Uterus (tissue), 4 donors: ENCODE measurements around the gene USO1. TPM values are rescaled to one million over a fixed set of nuclear protein-coding genes. Genes with fewer than 3 reads are reported as not detected.

Experiments used
- DNase-seq, 2 donors: peaks; one replicate each; pipeline ENCODE4 v3.0.0-alpha.2; 2019 to 2020
- H3K27ac ChIP-seq, 2 donors: fragments of 200-600 bp; sonication (generic); 1 replicate in 1 of 2; 2 replicates in 1 of 2; pipeline ENCODE4 v1.5.1; 2016 to 2018
- H3K27me3 ChIP-seq, 2 donors: fragments of 200-600 bp; sonication (generic); one replicate each; pipeline ENCODE4 v1.5.1; 2018 to 2019; ENCODE audit warnings: control low read depth in 1 of 2
- H3K36me3 ChIP-seq, 2 donors: fragments of 200-600 bp; sonication (generic); one replicate each; pipeline ENCODE4 v1.5.1; 2019; ENCODE audit warnings: control low read depth in 1 of 2
- H3K4me1 ChIP-seq, 2 donors: fragments of 200-600 bp; sonication (generic); one replicate each; pipeline ENCODE4 v1.5.1; 2018 to 2019; ENCODE audit warnings: control low read depth in 1 of 2
- H3K4me3 ChIP-seq, 2 donors: fragments of 200-600 bp; sonication (generic); 1 replicate in 1 of 2; 2 replicates in 1 of 2; pipeline ENCODE4 v1.5.1; 2018 to 2019; ENCODE audit warnings: mild to moderate bottlenecking in 1 of 2
- H3K9me3 ChIP-seq, 2 donors: fragments of 200-600 bp; sonication (generic); one replicate each; pipeline ENCODE4 v1.5.1; 2019; ENCODE audit warnings: control low read depth in 1 of 2
- CTCF ChIP-seq, 4 experiments: fragments of 200-600 bp in 2 of 4; fragments of 450-650 bp in 2 of 4; sonication (generic) in 2 of 4; IDR thresholded peaks; one replicate each; pipeline ENCODE4 v1.5.1; 2016 to 2019; ENCODE audit warnings: antibody characterized with exemption in 4 of 4, mild to moderate bottlenecking in 2 of 4, moderate library complexity in 1 of 4
- POLR2A ChIP-seq, 2 donors: fragments of 450-650 bp; IDR thresholded peaks; one replicate each; pipeline ENCODE4 v1.6.1; 2016; ENCODE audit warnings: antibody characterized with exemption in 2 of 2, mild to moderate bottlenecking in 1 of 2, moderate library complexity in 1 of 2
- intact Hi-C: fragments of 100-400 bp; cut with DNase I; formaldehyde crosslinking; loops from one replicate; pipeline ENCODE4 v1.15.1; 2023; ENCODE audit warnings: low total_unique reads
- total RNA-seq, 4 donors: library from RNA; depleted of rRNA in 3 of 4; stranded (reverse); fragments of >200 nt in 3 of 4; gene quantifications; one replicate each; pipeline versions ENCODE4 v1.1.0 to v1.2.4, GENCODE V29; 2014 to 2023
- donor health status: DM: yes; HTN: yes; CAD: no.

The USO1 gene
- total RNA-seq, 4 donors from 2014 or later: 20.0 to 127 (median 59.4) TPM

DNA sequence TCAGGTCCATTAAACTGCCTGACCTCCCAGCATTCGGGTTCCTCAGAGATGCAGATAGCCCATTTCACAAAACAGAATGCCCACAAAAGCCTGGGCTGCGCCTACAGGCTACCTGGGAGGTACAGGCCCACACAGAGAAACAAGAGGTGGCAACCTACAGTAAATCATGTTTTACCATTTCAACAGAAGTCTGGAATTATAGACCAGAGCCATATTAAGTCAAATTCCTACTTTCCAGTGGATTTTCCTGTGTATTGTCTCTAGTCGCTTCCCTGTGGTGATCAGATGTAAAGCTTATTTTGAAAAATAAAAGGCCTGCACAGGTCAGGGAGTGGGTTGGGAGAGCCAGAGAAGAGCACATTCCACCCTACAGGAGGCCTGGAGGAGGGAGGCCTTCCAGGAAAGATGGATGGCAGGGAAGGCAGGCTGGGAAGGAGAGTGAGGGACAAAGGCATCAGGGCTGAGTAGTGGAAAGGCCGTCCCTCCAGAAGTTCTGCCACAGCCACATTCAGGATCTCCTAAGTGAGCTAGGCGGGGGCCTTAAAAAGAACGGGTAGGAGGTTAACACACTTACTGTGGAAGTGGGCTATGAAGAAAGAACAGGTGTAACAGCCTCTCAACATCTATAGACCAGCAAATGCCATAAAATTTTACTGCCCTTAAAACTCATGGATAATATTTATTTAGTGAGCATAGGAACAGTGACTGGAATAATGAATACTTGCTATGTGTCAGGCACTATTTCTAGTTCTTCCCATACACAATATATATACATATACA, 19.0 kb upstream of the USO1 start:
- H3K27ac ChIP-seq: no peak overlapping the region
- no peaks in the 10 kb centered on the region for H3K36me3 ChIP-seq
- TF ChIP-seq CTCF (IDR thresholded peaks at IDR 0.05) (no peak), POLR2A (IDR thresholded peaks at IDR 0.05) (no peak)
- intact Hi-C loops: no loop called here
- no peaks in the 10 kb centered on the region for H3K9me3 ChIP-seq
- DNase-seq: no peak
- H3K4me3 ChIP-seq: no peak overlapping the region
- no peaks in the 10 kb centered on the region for H3K4me1 ChIP-seq
- H3K27me3 ChIP-seq: no peaks in the 10 kb centered on the region

GRCh38 chr4:75708218-75708691, 16.1 kb upstream of the USO1 start:
- H3K27me3 ChIP-seq: no peaks in the 10 kb centered on the region
- intact Hi-C loops: no loop called here
- H3K36me3 ChIP-seq: no peaks in the 10 kb centered on the region
- no peaks in the 10 kb centered on the region for H3K9me3 ChIP-seq
- H3K4me3 ChIP-seq: no peak overlapping the region
- H3K4me1 ChIP-seq: no peaks in the 10 kb centered on the region
- H3K27ac ChIP-seq: no peak overlapping the region
- DNase-seq: no peak
- no peak for TF ChIP-seq POLR2A (IDR thresholded peaks at IDR 0.05)

- Histone ChIP-seq H3K27me3 (no peaks in the 10 kb centered on the region), H3K4me3 (no peak overlapping the region), H3K27ac (no peak overlapping the region), H3K36me3 (no peaks in the 10 kb centered on the region), H3K4me1 (no peaks in the 10 kb centered on the region), H3K9me3 (no peaks in the 10 kb centered on the region)
- intact Hi-C loops: no loop called here
- TF ChIP-seq CTCF (IDR thresholded peaks at IDR 0.05): no peak
- TF ChIP-seq POLR2A (IDR thresholded peaks at IDR 0.05): no peak
- no peak for DNase-seq
Observed at GRCh38 chr4:75710246-75710645, 14.1 kb upstream of the USO1 start.

- H3K9me3 ChIP-seq: no peaks in the 10 kb centered on the region
- intact Hi-C loops: no loop called here
- no peak overlapping the region for H3K4me3 ChIP-seq
- no peak for TF ChIP-seq CTCF (IDR thresholded peaks at IDR 0.05)
- no peak for TF ChIP-seq POLR2A (IDR thresholded peaks at IDR 0.05)
- H3K36me3 ChIP-seq: no peaks in the 10 kb centered on the region
- DNase-seq: no peak
- no peaks in the 10 kb centered on the region for H3K27me3 ChIP-seq
- no peak overlapping the region for H3K27ac ChIP-seq
- H3K4me1 ChIP-seq: peaks cover 0 to 3% of the 10 kb centered on the region in 2 donors
Observed at GRCh38 chr4:75714011-75714410, 10.4 kb upstream of the USO1 start.

DNA sequence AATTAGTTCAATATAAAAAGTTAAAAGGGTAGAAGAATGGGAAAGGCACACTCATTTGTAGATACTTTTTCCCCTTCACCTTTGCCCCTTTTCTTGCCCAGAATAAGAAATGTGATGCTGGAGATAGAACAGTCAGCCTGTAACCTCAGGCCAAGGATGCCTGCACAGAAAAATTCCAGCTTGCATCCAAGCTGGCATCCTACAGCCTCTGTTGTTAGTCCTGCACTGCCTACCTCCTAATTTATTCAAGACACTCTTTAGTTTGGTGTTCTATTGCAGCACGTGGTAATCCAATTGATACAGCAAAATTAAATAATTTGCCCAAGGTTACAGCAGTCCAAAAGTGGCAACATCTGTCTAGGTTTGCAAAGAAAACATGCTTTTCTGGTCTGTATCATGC, 9.7 kb upstream of the USO1 start:
- peak overlapping the region in 1 of 2 donors; percentile 26 for H3K27ac ChIP-seq
- intact Hi-C loops: no loop called here
- DNase-seq: no peak

More for the DNA sequence above, 9.7 kb upstream of the USO1 start:
- H3K9me3 ChIP-seq: no peaks in the 10 kb centered on the region
- H3K4me3 ChIP-seq: no peak overlapping the region
- TF ChIP-seq POLR2A (IDR thresholded peaks at IDR 0.05) (no peak), CTCF (IDR thresholded peaks at IDR 0.05) (no peak)
- H3K4me1 ChIP-seq: peaks cover 0 to 3% of the 10 kb centered on the region in 2 donors
- H3K27me3 ChIP-seq: no peaks in the 10 kb centered on the region
- H3K36me3 ChIP-seq: no peaks in the 10 kb centered on the region
